HG03280 (cell line): ENCODE measurements around the gene CDH15.
"Not testable (repeated sequence)": the region's sequence is repeated elsewhere in the genome, so short reads cannot be mapped to it uniquely, and the experiment has no call there.

Experiments used
- ATAC-seq: cut with Tn5 transposase; IDR thresholded peaks from one replicate; pipeline ENCODE4 v1.9.1; 2021; ENCODE audit warnings: mild to moderate bottlenecking, moderate library complexity; ENCODE audit not compliant: unreplicated experiment

Gene CDH15

GRCh38 chr16:89155184-89155679 is 16.3 kb upstream of the CDH15 start:
- ATAC-seq = no peak

GRCh38 chr16:89155851-89156739 is 15.5 kb upstream of the CDH15 start:
- no peak for ATAC-seq

- ATAC-seq = no peak
Observed at GRCh38 chr16:89156740-89157645, 14.6 kb upstream of the CDH15 start.

DNA sequence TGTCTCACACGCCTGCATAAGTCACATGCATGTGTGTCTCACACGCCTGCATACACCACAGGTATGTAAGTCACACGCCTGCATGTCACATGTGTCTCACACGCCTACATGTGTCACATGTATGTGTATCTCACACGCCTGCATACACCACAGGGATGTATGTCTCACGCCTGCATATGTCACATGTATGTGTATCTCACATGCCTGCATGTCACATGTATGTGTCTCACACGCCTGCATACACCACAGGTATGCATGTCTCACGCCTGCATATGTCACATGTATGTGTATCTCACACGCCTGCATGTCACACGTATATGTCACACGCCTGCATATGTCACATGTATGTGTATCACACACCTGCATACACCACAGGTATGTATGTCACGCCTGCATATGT is 13.8 kb upstream of the CDH15 start:
- no peak for ATAC-seq

GRCh38 chr16:89159066-89159849 is 12.3 kb upstream of the CDH15 start:
- ATAC-seq = no peak

GRCh38 chr16:89159850-89160354 is 11.6 kb upstream of the CDH15 start:
- no peak for ATAC-seq

DNA sequence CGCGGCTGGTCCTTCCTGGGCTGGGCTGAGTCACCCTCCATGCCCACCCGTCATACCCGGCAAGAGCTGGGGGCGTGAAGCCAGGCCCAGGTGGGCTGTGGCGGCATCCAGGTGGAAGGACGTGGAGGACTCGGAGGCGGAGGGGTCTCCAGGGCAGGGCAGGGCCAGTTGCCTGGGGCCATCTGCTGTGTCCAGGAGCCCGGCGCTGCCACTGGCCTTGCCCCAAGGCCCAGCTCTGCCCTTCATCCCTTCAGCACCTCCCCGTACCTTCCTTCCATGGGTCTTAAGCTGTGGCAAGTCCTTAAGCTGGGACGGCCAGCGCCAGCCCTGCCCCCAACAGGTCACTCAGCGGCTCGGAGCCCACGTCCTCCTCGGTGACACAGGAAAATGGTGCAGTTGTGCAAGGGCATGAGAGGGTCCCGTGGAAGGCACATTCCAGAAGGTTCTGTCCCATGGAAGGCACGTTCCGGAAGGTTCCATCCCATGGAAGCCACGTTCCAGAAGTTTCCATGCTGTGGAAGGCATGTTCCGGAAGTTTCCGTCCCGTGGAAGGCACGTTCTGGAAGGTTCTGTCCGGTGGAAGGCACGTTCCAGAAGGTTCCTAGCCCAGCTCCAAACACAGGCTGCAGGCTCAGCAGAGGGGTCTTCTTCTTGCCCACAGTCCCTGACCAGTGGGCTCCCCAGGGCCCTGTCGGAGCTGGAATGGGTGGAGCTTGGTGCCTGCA is 10.4 kb upstream of the CDH15 start:
- ATAC-seq = no peak

DNA sequence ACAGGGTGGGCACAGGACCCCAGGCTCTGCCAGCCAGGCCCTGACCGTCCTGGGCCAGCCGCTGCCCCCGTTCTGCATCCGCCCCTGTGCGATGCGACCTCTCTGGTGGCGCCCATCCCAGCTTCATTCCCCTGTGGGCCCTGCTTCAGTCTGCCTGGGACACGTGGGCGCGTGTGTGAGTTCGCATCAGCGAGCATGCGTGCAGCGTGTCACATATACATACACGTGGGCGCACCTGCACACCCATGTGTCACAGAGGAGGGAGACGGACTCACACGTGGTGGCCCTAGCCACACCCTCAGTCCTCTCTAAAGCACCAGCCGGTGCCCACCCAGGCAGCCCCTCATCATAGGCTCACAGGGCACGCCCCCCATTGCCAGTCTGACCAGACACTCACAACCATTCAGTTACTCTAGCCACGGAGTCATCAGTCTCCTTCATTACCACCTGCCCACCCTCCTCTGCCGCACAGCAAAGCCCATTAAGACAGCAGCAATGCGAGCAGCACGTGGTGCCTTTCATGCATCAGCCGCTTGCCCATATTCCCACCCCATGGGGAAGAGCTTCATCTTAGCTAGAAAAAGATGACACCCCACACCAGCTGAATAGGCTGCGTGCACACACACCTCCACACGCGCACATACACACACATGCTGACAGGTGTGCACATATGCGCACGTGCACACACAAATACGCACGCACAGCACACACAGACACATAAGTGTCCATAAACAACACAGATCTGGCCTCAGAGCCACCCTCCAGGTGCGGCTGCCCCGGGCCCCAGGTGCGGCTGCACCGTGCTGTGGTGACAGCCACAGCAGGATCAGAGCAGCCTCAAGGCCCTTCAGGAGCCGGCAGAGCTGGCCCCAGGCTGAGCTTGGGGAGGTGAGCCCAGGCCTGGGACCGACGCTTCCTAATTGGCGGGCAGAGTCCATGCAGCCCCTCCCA is 9.5 kb upstream of the CDH15 start:
- ATAC-seq = no peak

- ATAC-seq = no peak
Observed at GRCh38 chr16:89163297-89163696, 8.3 kb upstream of the CDH15 start.

- ATAC-seq = no peak
Observed at GRCh38 chr16:89164436-89164835, 7.1 kb upstream of the CDH15 start.

DNA sequence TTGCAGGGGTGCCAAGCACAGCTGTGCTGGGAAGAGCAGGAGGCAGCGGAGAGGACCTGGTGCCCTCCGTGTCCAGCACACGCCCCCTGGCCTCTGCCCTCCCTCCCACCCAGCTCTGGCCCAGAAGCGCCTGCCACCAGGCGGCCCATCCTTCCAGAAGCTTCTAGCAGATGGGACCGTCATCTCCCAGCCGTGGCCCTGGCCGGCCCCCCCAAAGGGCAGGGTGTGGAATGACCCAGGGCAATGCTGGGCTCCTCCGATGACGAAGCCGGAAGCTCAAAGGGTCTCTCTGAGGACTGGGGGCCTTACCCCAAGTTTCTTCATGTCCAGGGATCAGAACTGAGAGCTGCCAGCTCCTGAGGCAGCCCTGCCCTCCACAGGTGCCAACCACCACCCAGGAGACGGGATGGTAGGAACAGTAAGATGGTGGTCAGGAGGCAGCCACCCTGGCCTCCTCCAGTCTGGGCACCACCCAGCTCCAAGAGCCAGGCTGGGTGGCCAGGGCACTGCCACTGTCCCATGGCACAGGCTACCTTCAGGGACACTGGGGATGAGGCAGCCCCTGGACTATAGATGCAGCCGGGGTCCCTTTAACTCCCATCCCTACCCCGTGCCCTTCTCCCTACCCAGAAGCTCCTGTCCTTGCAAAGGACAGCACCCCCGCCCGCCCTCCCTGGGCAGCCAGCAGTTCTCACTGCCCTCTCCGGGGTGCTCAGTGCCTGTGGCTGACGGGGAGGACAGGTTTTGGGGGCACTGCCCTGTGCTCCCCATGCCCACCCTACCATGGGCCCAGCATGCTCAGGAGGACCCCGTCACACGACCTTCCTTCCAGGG is 6.5 kb upstream of the CDH15 start:
- ATAC-seq = no peak

DNA sequence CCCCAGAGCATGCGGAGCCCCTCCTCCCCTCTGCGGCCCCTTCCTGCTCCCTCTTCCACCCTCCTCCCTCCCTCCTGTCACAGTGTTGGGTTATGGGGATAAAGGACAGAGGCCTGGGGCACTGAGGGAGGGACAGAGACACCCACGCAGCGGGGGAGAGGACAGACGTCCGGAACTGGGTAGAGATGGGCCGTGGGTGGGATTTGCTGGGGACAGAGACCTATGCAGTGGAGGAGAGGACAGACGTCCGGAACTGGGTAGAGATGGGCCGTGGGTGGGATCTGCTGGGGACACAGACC is 5.9 kb upstream of the CDH15 start:
- ATAC-seq = not testable (repeated sequence)

DNA sequence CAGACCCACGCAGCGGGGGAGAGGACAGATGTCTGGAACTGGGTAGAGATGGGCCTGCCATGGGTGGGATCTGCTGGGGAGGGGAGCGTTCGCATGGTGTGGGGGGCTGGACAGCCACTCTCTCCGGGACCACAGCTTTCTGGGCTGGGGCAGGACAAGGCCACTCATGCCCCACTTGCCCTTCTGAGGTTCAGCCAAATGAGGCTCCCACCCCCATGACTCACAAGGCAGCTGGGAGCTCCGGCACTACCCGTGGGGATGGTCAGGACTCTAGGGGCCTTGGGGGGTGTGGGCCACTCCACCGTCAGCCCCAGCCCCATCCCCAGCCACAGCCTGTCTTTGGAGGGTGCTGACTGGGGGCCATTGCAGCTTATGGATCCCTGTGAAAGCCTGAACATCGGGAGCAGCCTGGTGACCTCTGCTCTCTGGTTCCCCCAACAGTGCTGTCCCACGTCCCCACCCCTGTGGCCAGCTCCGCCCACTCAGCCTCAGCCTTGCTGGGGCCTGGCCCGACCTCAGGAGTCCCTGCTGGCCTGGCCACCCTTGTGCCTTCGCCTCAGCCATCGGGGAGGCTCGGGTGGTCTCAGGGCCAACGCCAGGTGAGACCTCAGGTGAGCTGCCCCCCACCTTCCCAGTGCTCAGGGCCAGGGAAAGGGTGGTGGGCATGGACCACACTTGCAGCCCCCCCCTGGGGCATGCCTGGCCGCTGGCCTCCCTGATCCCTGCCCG is 4.7 kb upstream of the CDH15 start:
- no peak for ATAC-seq

DNA sequence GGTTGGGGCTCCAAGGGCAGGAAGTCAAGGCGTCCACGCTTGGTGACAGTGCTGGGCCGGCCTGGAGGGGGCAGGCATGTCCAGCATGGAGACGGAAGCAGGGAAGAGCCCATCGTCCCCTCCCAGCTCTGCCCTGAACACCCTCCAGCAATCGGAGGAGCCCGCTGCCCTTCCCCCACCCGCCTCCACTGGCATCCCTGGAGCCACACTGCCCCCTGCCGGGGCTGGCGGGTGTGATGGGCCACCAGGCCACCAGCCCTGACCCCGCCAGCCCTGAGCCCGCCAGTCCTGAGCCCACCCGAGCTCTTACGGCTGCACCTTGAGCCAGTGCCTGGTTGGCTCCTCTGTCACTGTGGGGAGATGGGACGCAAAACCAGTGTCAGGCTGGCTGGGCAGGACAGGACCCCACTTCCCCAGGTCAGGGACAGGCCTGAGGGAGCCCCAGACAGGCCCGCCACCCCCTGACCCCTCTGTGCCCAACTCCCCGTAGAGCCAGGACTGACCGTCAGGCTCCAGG is 4.1 kb upstream of the CDH15 start:
- no peak for ATAC-seq

- no peak for ATAC-seq
Observed at GRCh38 chr16:89168381-89169189, 3.0 kb upstream of the CDH15 start.

DNA sequence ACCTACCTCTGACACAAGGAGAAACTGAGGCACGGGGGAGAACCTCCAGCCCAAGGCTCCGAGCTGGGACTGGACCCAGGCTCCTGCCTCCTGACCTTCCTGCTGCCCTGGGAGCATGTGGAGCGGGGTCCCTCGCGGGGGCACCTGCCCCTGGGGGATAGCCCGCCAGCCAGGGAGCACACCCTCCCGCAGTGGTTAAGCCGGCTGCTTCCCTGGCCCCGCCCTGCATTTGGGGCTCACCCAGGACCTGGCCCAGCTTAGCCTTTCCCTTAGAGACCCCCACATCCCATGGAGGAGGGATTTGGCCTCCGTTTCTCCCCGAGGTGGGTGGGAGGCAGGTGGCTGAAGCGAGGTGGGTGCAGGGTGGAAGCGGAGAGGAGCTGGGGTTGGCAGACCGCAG is 1.8 kb upstream of the CDH15 start:
- ATAC-seq = no peak
